HCT116 (cell line): ENCODE data around the gene KDSR. TPM values are rescaled to one million over a fixed set of nuclear protein-coding genes. Genes with fewer than 3 reads are reported as not detected.

Experiments
- ATAC-seq: fragments of 200-7000 bp; cut with Tn5 transposase; 2 replicates; pipeline ENCODE4 v1.9.1; 2020; ENCODE audit warnings: mild to moderate bottlenecking, moderate library complexity
- BruUV-seq: library from RNA; stranded (reverse); fragments of 400-500 nt; replicated peaks from 2 replicates; lab custom pipeline; 2021; lab: Mats Ljungman, UMichigan
- CTCF ChIA-PET: fragments of 300-600 bp; sonication (Branson Sonifier 250); formaldehyde crosslinking; loops from one replicate; lab custom pipeline; 2021; ENCODE audit warnings: antibody characterized with exemption; lab: Charles Lee
- POLR2A ChIA-PET: fragments of 300-600, 350-600 bp; sonication (Branson Sonifier 250); formaldehyde crosslinking; loops from one replicate; lab custom pipeline; 2021; ENCODE audit warnings: antibody characterized with exemption; lab: Charles Lee
- RAD21 ChIA-PET, 2 experiments: fragments of 300-600 bp; sonication (Branson Sonifier 250); formaldehyde crosslinking; loops; one replicate each; lab custom pipeline; 2023; ENCODE audit warnings: low total read pairs in 2 of 2; ENCODE audit not compliant: uncharacterized antibody in 2 of 2, unreplicated experiment in 2 of 2, low non-redundant PET in 1 of 2; lab: Charles Lee
- DNase-seq: peaks from one replicate; pipeline ENCODE4 v3.0.0-alpha.2; 2010; ENCODE audit warnings: low read depth, low spot score
- H2AFZ ChIP-seq: fragments of 200-600 bp; shearing (Covaris generic), sonication (generic); 2 replicates; pipeline ENCODE4 v1.6.1; 2017; ENCODE audit warnings: low read depth, mixed run types, mixed read lengths, antibody characterized with exemption, low read length; ENCODE audit not compliant: poor library complexity, severe bottlenecking
- H3K27ac ChIP-seq: 2 replicates; pipeline ENCODE4 v1.5.1; 2012; ENCODE audit warnings: low read depth, low read length
- H3K27me3 ChIP-seq: fragments of 200-600 bp; sonication (generic); 2 replicates; pipeline ENCODE4 v1.6.1; 2016; ENCODE audit warnings: mixed run types, low read length, mixed read lengths; ENCODE audit not compliant: insufficient read depth
- H3K36me3 ChIP-seq, 2 experiments: fragments of 200-500 bp in 1 of 2; fragments of 200-600 bp in 1 of 2; sonication (Bioruptor generic) in 1 of 2; sonication (generic) in 1 of 2; 2 replicates each; pipeline versions ENCODE4 v1.5.1 to v1.6.1; 2014 to 2016; ENCODE audit warnings: low read length in 2 of 2, inconsistent platforms in 1 of 2, mixed read lengths in 1 of 2, mixed run types in 1 of 2; ENCODE audit not compliant: insufficient read depth in 2 of 2, control insufficient read depth in 1 of 2
- H3K4me1 ChIP-seq, 2 experiments: fragments of 200-600 bp in 1 of 2; sonication (generic) in 1 of 2; 2 replicates each; pipeline versions ENCODE4 v1.5.1 to v1.6.1; 2012 to 2017; ENCODE audit warnings: low read length in 2 of 2, inconsistent platforms in 1 of 2, mild to moderate bottlenecking in 1 of 2, mixed read lengths in 1 of 2, mixed run types in 1 of 2, moderate library complexity in 1 of 2; ENCODE audit not compliant: insufficient read depth in 2 of 2, control insufficient read depth in 1 of 2
- H3K4me2 ChIP-seq: fragments of 200-600 bp; sonication (generic); 2 replicates; pipeline ENCODE4 v1.6.1; 2017; ENCODE audit warnings: mixed run types, low read length, mixed read lengths
- H3K4me3 ChIP-seq, 2 experiments: fragments of 200-600 bp in 1 of 2; sonication (generic) in 1 of 2; replicated peaks in 1 of 2; 2 replicates each; pipeline ENCODE4 v1.5.1; 2011 to 2016; ENCODE audit warnings: low read length in 2 of 2, control low read depth in 1 of 2, low read depth in 1 of 2, mild to moderate bottlenecking in 1 of 2, mixed read lengths in 1 of 2, mixed run types in 1 of 2
- H3K79me2 ChIP-seq: fragments of 200-600 bp; sonication (generic); 2 replicates; pipeline ENCODE4 v1.6.1; 2017; ENCODE audit warnings: mild to moderate bottlenecking, mixed run types, low read length, moderate library complexity, mixed read lengths; ENCODE audit not compliant: insufficient read depth
- H3K9ac ChIP-seq: fragments of 200-600 bp; sonication (generic); 2 replicates; pipeline ENCODE4 v1.6.1; 2016; ENCODE audit warnings: low read length, mixed read lengths
- H3K9me2 ChIP-seq: fragments of 200-600 bp; sonication (generic), shearing (Covaris generic); 2 replicates; pipeline ENCODE4 v1.6.1; 2017; ENCODE audit warnings: mixed run types, mild to moderate bottlenecking, moderate library complexity; ENCODE audit not compliant: insufficient read depth
- H3K9me3 ChIP-seq, 2 experiments: fragments of 200-500 bp in 1 of 2; fragments of 200-600 bp in 1 of 2; sonication (Bioruptor generic) in 1 of 2; sonication (generic) in 1 of 2; 2 replicates each; pipeline ENCODE4 v1.6.1; 2014 to 2017; ENCODE audit warnings: low read length in 2 of 2, mixed read lengths in 2 of 2, inconsistent platforms in 1 of 2, low read depth in 1 of 2, mild to moderate bottlenecking in 1 of 2, mixed run types in 1 of 2, moderate library complexity in 1 of 2; ENCODE audit not compliant: control insufficient read depth in 1 of 2, insufficient read depth in 1 of 2
- H4K20me1 ChIP-seq: fragments of 200-600 bp; sonication (generic), shearing (Covaris generic); 2 replicates; pipeline ENCODE4 v1.6.1; 2017; ENCODE audit warnings: mixed run types, mild to moderate bottlenecking, moderate library complexity; ENCODE audit not compliant: insufficient read depth
- ATF3 ChIP-seq: IDR thresholded peaks from 2 replicates; pipeline ENCODE4 v1.6.1; 2012
- EZH2 ChIP-seq: fragments of 200-600 bp; sonication (generic); IDR thresholded peaks from 2 replicates; pipeline ENCODE4 v1.6.1; 2017; ENCODE audit warnings: antibody characterized with exemption, mixed run types
- EZH2phosphoT487 ChIP-seq: fragments of 200-600 bp; IDR thresholded peaks from 2 replicates; pipeline ENCODE4 v1.6.1; 2018; ENCODE audit warnings: antibody characterized with exemption, borderline replicate concordance
- FOSL1 ChIP-seq: IDR thresholded peaks from 2 replicates; pipeline ENCODE4 v1.6.1; 2012; ENCODE audit warnings: low read depth
- JUND ChIP-seq: IDR thresholded peaks from 2 replicates; pipeline ENCODE4 v1.6.1; 2012
- POLR2A ChIP-seq: IDR thresholded peaks from 2 replicates; pipeline ENCODE4 v1.7.0; 2011; ENCODE audit warnings: borderline replicate concordance; ENCODE audit not compliant: insufficient read depth, insufficient read length; ENCODE audit errors: extremely low read depth
- POLR2AphosphoS5 ChIP-seq: IDR thresholded peaks from 2 replicates; pipeline ENCODE4 v1.6.1; 2011; ENCODE audit warnings: mild to moderate bottlenecking, low read depth, low read length, moderate library complexity
- RAD21 ChIP-seq: IDR thresholded peaks from 2 replicates; pipeline ENCODE4 v1.6.1; 2012; ENCODE audit warnings: low read depth, mild to moderate bottlenecking
- TCF7L2 ChIP-seq: IDR thresholded peaks from 2 replicates; pipeline ENCODE4 v1.7.0; 2011; ENCODE audit warnings: borderline replicate concordance, inconsistent platforms; ENCODE audit not compliant: insufficient read depth, insufficient read length; ENCODE audit errors: extremely low read depth
- ZFX ChIP-seq: fragments of 450-650 bp; IDR thresholded peaks from 2 replicates; pipeline ENCODE4 v1.6.1; 2017
- intact Hi-C: fragments of 100-400 bp; cut with micrococcal nuclease; formaldehyde crosslinking; loops from 2 replicates; pipeline ENCODE4 v1.10.0; 2022
- total RNA-seq: library from RNA; stranded (reverse); gene quantifications from one replicate; pipeline ENCODE4 v1.2.1, GENCODE V29; 2021; ENCODE audit not compliant: unreplicated experiment

KDSR gene
- total RNA-seq, 1 experiment from 2014 or later: 68.6 TPM

GRCh38 chr18:63356272-63356896 lies 10.6 kb downstream of the KDSR start:
- no peak overlapping the region for H3K4me3 ChIP-seq
- BruUV-seq: no TSS peak
- H4K20me1 ChIP-seq: no peaks in the 10 kb centered on the region
- H3K9me2 ChIP-seq: no peaks in the 10 kb centered on the region
- TF ChIP-seq ATF3: no peak
- TF ChIP-seq TCF7L2: no peak
- no peak for TF ChIP-seq JUND
- TF ChIP-seq FOSL1: no peak
- TF ChIP-seq, all 23 proteins: peak for 0
- Histone ChIP-seq H3K79me2 (no peaks in the 10 kb centered on the region), H3K9ac (no peak overlapping the region), H3K27ac (no peak overlapping the region), H3K27me3 (no peaks in the 10 kb centered on the region), H2AFZ (no peak overlapping the region), H3K4me2 (no peak overlapping the region), H3K4me1 (no peaks in the 10 kb centered on the region), H3K36me3 (peaks cover 36 to 40% of the 10 kb centered on the region in 2 experiments; a peak in 3 of 4 replicates), H3K9me3 (no peaks in the 10 kb centered on the region)
- ATAC-seq (no peak), DNase-seq (no peak)
- intact Hi-C loops: no loop called here
- RAD21 ChIA-PET: no interaction called here
- CTCF ChIA-PET: no interaction called here
- POLR2A ChIA-PET: no interaction called here

- RAD21 ChIA-PET: no interaction called here
- Histone ChIP-seq H3K36me3 (peaks cover 41 to 43% of the 10 kb centered on the region in 2 experiments; a peak in 3 of 4 replicates), H2AFZ (no peak overlapping the region), H3K9me3 (no peaks in the 10 kb centered on the region), H3K27ac (no peak overlapping the region), H3K9me2 (no peaks in the 10 kb centered on the region), H3K27me3 (no peaks in the 10 kb centered on the region), H3K79me2 (no peaks in the 10 kb centered on the region), H3K4me3 (no peak overlapping the region), H3K9ac (no peak overlapping the region), H3K4me1 (no peaks in the 10 kb centered on the region), H3K4me2 (no peak overlapping the region), H4K20me1 (no peaks in the 10 kb centered on the region)
- DNase-seq (no peak), ATAC-seq (no peak)
- TF ChIP-seq POLR2A: no peak
- TF ChIP-seq EZH2phosphoT487: no peak
- no peak for TF ChIP-seq RAD21
- no peak for TF ChIP-seq ZFX
- TF ChIP-seq EZH2: no peak
- no peak for TF ChIP-seq POLR2AphosphoS5
- TSS peak; percentile 3 for BruUV-seq
- POLR2A ChIA-PET: no interaction called here
- CTCF ChIA-PET: no interaction called here
- intact Hi-C loops: no loop called here
These were observed 16.8 kb downstream of the KDSR start for GRCh38 chr18:63350230-63350629.
